Colonic mucosa (tissue), 4 donors: Measurements from ENCODE around the gene ZNF850. TPM values are rescaled to one million over a fixed set of nuclear protein-coding genes. Genes with fewer than 3 reads are reported as not detected.

Experiments used
- DNase-seq: peaks from one replicate; pipeline ENCODE4 v3.0.0-alpha.2; 2020
- H3K27ac ChIP-seq: fragments of 200-600 bp; one replicate; pipeline ENCODE4 v1.8.0; 2021
- H3K27me3 ChIP-seq: fragments of 200-600 bp; one replicate; pipeline ENCODE4 v1.8.0; 2021
- H3K36me3 ChIP-seq: fragments of 200-600 bp; one replicate; pipeline ENCODE4 v1.8.0; 2021
- H3K4me1 ChIP-seq: fragments of 200-600 bp; one replicate; pipeline ENCODE4 v1.8.0; 2021; ENCODE audit warnings: mild to moderate bottlenecking
- H3K4me3 ChIP-seq: fragments of 200-600 bp; one replicate; pipeline ENCODE4 v1.8.0; 2021
- H3K9ac ChIP-seq, 2 donors: one replicate each; pipeline ENCODE4 v1.7.0; 2013; ENCODE audit warnings: control low read depth in 2 of 2, low read depth in 2 of 2, low read length in 2 of 2
- H3K9me3 ChIP-seq: fragments of 200-600 bp; one replicate; pipeline ENCODE4 v1.8.0; 2021
- CTCF ChIP-seq: fragments of 200-600 bp; IDR thresholded peaks from one replicate; pipeline ENCODE4 v1.8.0; 2022; ENCODE audit warnings: antibody characterized with exemption, mild to moderate bottlenecking
- intact Hi-C: fragments of 100-400 bp; cut with DNase I; formaldehyde crosslinking; loops from one replicate; pipeline ENCODE4 v1.14.1; 2022
- total RNA-seq, 2 donors: library from RNA; stranded (reverse); fragmentation: NEBNext Ultra II Directional in 1 of 2; extraction: Animal tissue kit (Norgen Biotek cat#: 25700) in 1 of 2; gene quantifications; one replicate each; pipeline ENCODE4 v1.2.1, GENCODE V29; 2021
- donor health status: healthy.
- donor health status: DM: no; HTN: no; CAD: no.
- donor health status: DM: no; HTN: no; CAD: no.

Gene ZNF850
- total RNA-seq, 2 donors from 2014 or later: 1.1 to 3.1 TPM

GRCh38 chr19:36668646-36669045 lies 104.0 kb downstream of the ZNF850 start:
- no peaks in the 10 kb centered on the region for H3K4me1 ChIP-seq
- no peak for DNase-seq
- H3K36me3 ChIP-seq: no peaks in the 10 kb centered on the region
- no peak overlapping the region for H3K9ac ChIP-seq
- H3K4me3 ChIP-seq: no peak overlapping the region
- H3K9me3 ChIP-seq: no peaks in the 10 kb centered on the region
- no peaks in the 10 kb centered on the region for H3K27me3 ChIP-seq
- intact Hi-C loops: loop anchor here (2.0 to 5.0 kb wide), 2 partner anchors 16 to 96 kb away; partner anchors contain the start of gene ZNF529
- no peak overlapping the region for H3K27ac ChIP-seq
- TF ChIP-seq CTCF: no peak

- Histone ChIP-seq H3K36me3 (no peaks in the 10 kb centered on the region), H3K27ac (no peak overlapping the region), H3K9me3 (no peaks in the 10 kb centered on the region), H3K4me3 (peak overlapping the region; percentile 67), H3K27me3 (no peaks in the 10 kb centered on the region), H3K4me1 (no peaks in the 10 kb centered on the region), H3K9ac (no peak overlapping the region)
- no peak for TF ChIP-seq CTCF
- intact Hi-C loops: loop anchor here (5.0 kb wide), 1 partner anchor 94 kb away; the partner anchor contains the start of gene ZNF529
- DNase-seq: no peak
Measured at GRCh38 chr19:36665832-36666231, 106.8 kb downstream of the ZNF850 start.

Other genes starting within 250 kb of the ZNF850 start
- gene ZNF260, start 244.5 kb downstream of the ZNF850 start, total RNA-seq: 1 to 10 TPM; 4.8 to 6.4 TPM
- gene ZNF529, start 199.5 kb downstream of the ZNF850 start, total RNA-seq: 1 to 10 TPM; 2.1 to 5.0 TPM
- 1 to 10 TPM in 1 of 2 donors, under 1 TPM in 1; 0.37 to 1.9 TPM for gene ZNF382, start 167.5 kb downstream of the ZNF850 start, total RNA-seq
- 1 to 10 TPM; 3.7 to 4.2 TPM for gene ZNF461, start 106.0 kb downstream of the ZNF850 start, total RNA-seq
- gene ZNF567, start 85.2 kb downstream of the ZNF850 start, total RNA-seq: 1 to 10 TPM; 2.7 to 4.6 TPM
- gene ZNF790, start 65.6 kb upstream of the ZNF850 start, total RNA-seq: 1 to 10 TPM; 3.1 to 3.9 TPM
- gene ZNF345, start 78.1 kb upstream of the ZNF850 start, total RNA-seq: 1 to 10 TPM; 2.3 to 2.9 TPM
- 1 to 10 TPM; 1.1 to 1.8 TPM for gene ZNF829, start 143.5 kb upstream of the ZNF850 start, total RNA-seq
- gene ZNF568, start 143.5 kb upstream of the ZNF850 start, total RNA-seq: 1 to 10 TPM; 2.5 to 4.7 TPM